H1 (cell line): ENCODE measurements around the gene JOSD2. TPM values are rescaled to one million over a fixed set of nuclear protein-coding genes. Genes with fewer than 3 reads are reported as not detected.
A peak's percentile ranks its signal among the peaks of the same experiment; 100 is the strongest.

Experiments
- ASH2L ChIP-seq: fragments of 200-600, 300-600 bp; sonication (generic); IDR thresholded peaks from one replicate; pipeline ENCODE4 v1.7.1; 2017; ENCODE audit warnings: low read length
- ATF2 ChIP-seq: IDR thresholded peaks from 2 replicates; pipeline ENCODE4 v1.6.1; 2012; ENCODE audit warnings: low read length, inconsistent platforms
- BCL11A ChIP-seq, 2 experiments: IDR thresholded peaks; one replicate each; pipeline ENCODE4 v1.6.1; 2011; ENCODE audit warnings: low read depth in 2 of 2, low read length in 2 of 2, mild to moderate bottlenecking in 2 of 2
- CBX5 ChIP-seq: fragments of 300-800, 300-1000 bp; sonication (generic); IDR thresholded peaks from 2 replicates; pipeline ENCODE4 v1.7.1; 2016; ENCODE audit warnings: antibody characterized with exemption, low read length, low read depth
- CEBPB ChIP-seq: IDR thresholded peaks from 2 replicates; pipeline ENCODE4 v1.6.1; 2012; ENCODE audit warnings: low read depth, low read length
- CHD2 ChIP-seq: IDR thresholded peaks from 2 replicates; pipeline ENCODE4 v1.6.1; 2012; ENCODE audit warnings: low read length, improper control_type of control experiment
- CREB1 ChIP-seq: IDR thresholded peaks from 2 replicates; pipeline ENCODE4 v1.6.1; 2012; ENCODE audit warnings: inconsistent platforms
- E2F6 ChIP-seq: IDR thresholded peaks from 2 replicates; pipeline ENCODE4 v1.6.1; 2012; ENCODE audit warnings: inconsistent platforms
- GTF2F1 ChIP-seq: IDR thresholded peaks from 2 replicates; pipeline ENCODE4 v1.6.1; 2012; ENCODE audit warnings: low read depth, low read length, improper control_type of control experiment, borderline replicate concordance
- HDAC6 ChIP-seq: IDR thresholded peaks from one replicate; pipeline ENCODE4 v1.7.1; 2012; ENCODE audit warnings: low read depth, mild to moderate bottlenecking, inconsistent platforms, low read length, moderate library complexity
- KDM1A ChIP-seq: fragments of 200-600, 300-600 bp; sonication (generic); IDR thresholded peaks from 2 replicates; pipeline ENCODE4 v1.7.1; 2016; ENCODE audit warnings: mild to moderate bottlenecking, low read length, borderline replicate concordance
- KDM4A ChIP-seq: IDR thresholded peaks from one replicate; pipeline ENCODE4 v1.7.1; 2012; ENCODE audit warnings: low read depth, mild to moderate bottlenecking, moderate library complexity, low read length, inconsistent platforms; ENCODE audit not compliant: severe bottlenecking
- NANOG ChIP-seq: IDR thresholded peaks from 2 replicates; pipeline ENCODE4 v1.6.1; 2011; ENCODE audit warnings: low read length, low read depth, mild to moderate bottlenecking, inconsistent platforms; ENCODE audit not compliant: insufficient read depth, poor library complexity, severe bottlenecking
- POU5F1 ChIP-seq: IDR thresholded peaks from 2 replicates; pipeline ENCODE4 v1.6.1; 2011; ENCODE audit warnings: low read depth, mild to moderate bottlenecking, low read length, moderate library complexity
- RNF2 ChIP-seq: fragments of 200-900, 300-1000 bp; sonication (generic); IDR thresholded peaks from 2 replicates; pipeline ENCODE4 v1.7.1; 2016; ENCODE audit warnings: borderline replicate concordance, low read depth, mild to moderate bottlenecking, antibody characterized with exemption, low read length; ENCODE audit not compliant: poor library complexity, severe bottlenecking; ENCODE audit errors: missing control alignments
- SIX5 ChIP-seq: IDR thresholded peaks from 2 replicates; pipeline ENCODE4 v1.6.1; 2011; ENCODE audit warnings: mild to moderate bottlenecking, low read depth, low read length
- SP1 ChIP-seq: IDR thresholded peaks from 2 replicates; pipeline ENCODE4 v1.6.1; 2011; ENCODE audit warnings: low read depth, low read length
- SP2 ChIP-seq: IDR thresholded peaks from 2 replicates; pipeline ENCODE4 v1.6.1; 2012; ENCODE audit warnings: mild to moderate bottlenecking, low read length, inconsistent platforms
- SP4 ChIP-seq: IDR thresholded peaks from 2 replicates; pipeline ENCODE4 v1.6.1; 2012; ENCODE audit warnings: low read length, inconsistent platforms
- TAF1 ChIP-seq: IDR thresholded peaks from 2 replicates; pipeline ENCODE4 v1.6.1; 2011; ENCODE audit warnings: mild to moderate bottlenecking, low read depth, low read length
- TAF7 ChIP-seq: optimal IDR thresholded peaks from 2 replicates; pipeline ENCODE3; 2011; ENCODE audit warnings: low read depth, mild to moderate bottlenecking, inconsistent platforms, low read length, moderate library complexity, borderline replicate concordance
- TBP ChIP-seq: IDR thresholded peaks from 2 replicates; pipeline ENCODE4 v1.6.1; 2011; ENCODE audit warnings: low read depth, low read length, improper control_type of control experiment
- YY1 ChIP-seq: IDR thresholded peaks from 2 replicates; pipeline ENCODE4 v1.6.1; 2011; ENCODE audit warnings: low read depth, mild to moderate bottlenecking, low read length
- polyA plus RNA-seq, 7 experiments: library from polyadenylated mRNA; depleted of rRNA in 3 of 7; stranded (reverse) in 5 of 7; unstranded in 2 of 7; fragments of >200 nt in 5 of 7; fragments of 200-250 nt in 2 of 7; gene quantifications; 1 replicate in 5 of 7; 2 replicates in 1 of 7; 4 replicates in 1 of 7; pipeline versions ENCODE4 v1.2.1 to v1.2.3, GENCODE V29; 2011 to 2013; ENCODE audit warnings: missing spikeins in 2 of 7, mixed read lengths in 2 of 7
- total RNA-seq: library from RNA; stranded (reverse); fragmentation: NEBNext Ultra II Directional; extraction: Animal tissue kit (Norgen Biotek cat#: 25700); gene quantifications from 2 replicates; pipeline ENCODE4 v1.2.1, GENCODE V29; 2021

JOSD2 gene
- total and polyA plus RNA-seq, 2 of the 8 experiments (the other 6 are each of a cell fraction or from before 2014, with no cell fraction given), result 1.9 to 6.6 TPM

- 0 out of 2 replicates have a peak, but pooled peaks have one; percentile 21 for TF ChIP-seq SP1
- no peak for TF ChIP-seq E2F6
- TF ChIP-seq HDAC6, result no peak
- no peak for TF ChIP-seq CHD2
- 0 out of 2 replicates have a peak, but pooled peaks have one; percentile 44 for TF ChIP-seq TAF1
- no peak for TF ChIP-seq KDM1A
- TF ChIP-seq GTF2F1, result no peak
- TF ChIP-seq SP4, result no peak
- TF ChIP-seq YY1, result no peak
- no peak for TF ChIP-seq ASH2L
- no peak for TF ChIP-seq ATF2
- no peak for TF ChIP-seq KDM4A
- no peak for TF ChIP-seq TAF7
- TF ChIP-seq CEBPB, result no peak
- no peak for TF ChIP-seq BCL11A (IDR thresholded peaks at IDR 0.05; ENCODE audit: low read depth in 2 of 2, low read length in 2 of 2)
- TF ChIP-seq POU5F1, result no peak
- peak; percentile 59 for TF ChIP-seq CREB1
- no peak for TF ChIP-seq SIX5
- 0 out of 2 replicates have a peak, but pooled peaks have one; percentile 21 for TF ChIP-seq TBP
- no peak for TF ChIP-seq SP2
- TF ChIP-seq CBX5, result no peak
- no peak for TF ChIP-seq NANOG
- no peak for TF ChIP-seq RNF2
Observed at GRCh38 chr19:50465986-50466705, 44.8 kb downstream of the JOSD2 start (continued).
